GM06990 (cell line): ENCODE measurements around the gene MKKS.

ENCODE experiments used
- DNase-seq: peaks from one replicate; pipeline ENCODE4 v3.0.0-alpha.2; 2011; ENCODE audit not compliant: insufficient read length; ENCODE audit errors: extremely low read depth
- H3K27me3 ChIP-seq: replicated peaks from 2 replicates; pipeline ENCODE4 v1.6.0; 2011; ENCODE audit warnings: low read length; ENCODE audit not compliant: control insufficient read depth, insufficient read depth
- H3K36me3 ChIP-seq: 2 replicates; pipeline ENCODE4 v1.5.1; 2011; ENCODE audit warnings: low read length; ENCODE audit not compliant: control insufficient read depth, insufficient read depth
- H3K4me3 ChIP-seq: replicated peaks from 2 replicates; pipeline ENCODE4 v1.5.1; 2011; ENCODE audit warnings: low read depth, mild to moderate bottlenecking, control low read depth, low read length
- TF ChIP-seq, protein P1 (sequence below): IDR thresholded peaks from 2 replicates; pipeline ENCODE4 v1.5.1; 2011; ENCODE audit warnings: low read length, control low read depth, mild to moderate bottlenecking, inconsistent platforms; ENCODE audit not compliant: insufficient read depth, poor library complexity, severe bottlenecking

Gene MKKS

DNA sequence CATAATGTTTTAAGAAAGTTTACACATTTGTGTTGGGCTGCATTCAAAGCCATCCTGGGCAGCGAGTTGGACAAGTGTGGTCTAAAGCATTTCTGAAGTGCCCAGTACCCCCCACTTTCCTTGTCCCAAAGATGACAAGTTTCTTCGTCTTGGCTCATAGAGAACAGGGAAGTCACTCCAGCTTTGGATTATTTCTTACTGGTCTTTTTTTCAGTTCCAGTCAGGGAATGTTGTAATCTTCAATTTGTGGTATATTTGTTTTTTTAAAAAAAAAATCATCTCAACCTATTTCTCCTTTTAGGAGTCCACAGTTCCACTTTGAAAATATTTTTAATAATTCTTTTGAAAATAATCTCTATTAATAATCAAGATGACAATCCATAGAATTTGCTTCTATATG is 35.0 kb upstream of the MKKS start:
- DNase-seq: no peak
- H3K4me3 ChIP-seq: no peak overlapping the region

DNA sequence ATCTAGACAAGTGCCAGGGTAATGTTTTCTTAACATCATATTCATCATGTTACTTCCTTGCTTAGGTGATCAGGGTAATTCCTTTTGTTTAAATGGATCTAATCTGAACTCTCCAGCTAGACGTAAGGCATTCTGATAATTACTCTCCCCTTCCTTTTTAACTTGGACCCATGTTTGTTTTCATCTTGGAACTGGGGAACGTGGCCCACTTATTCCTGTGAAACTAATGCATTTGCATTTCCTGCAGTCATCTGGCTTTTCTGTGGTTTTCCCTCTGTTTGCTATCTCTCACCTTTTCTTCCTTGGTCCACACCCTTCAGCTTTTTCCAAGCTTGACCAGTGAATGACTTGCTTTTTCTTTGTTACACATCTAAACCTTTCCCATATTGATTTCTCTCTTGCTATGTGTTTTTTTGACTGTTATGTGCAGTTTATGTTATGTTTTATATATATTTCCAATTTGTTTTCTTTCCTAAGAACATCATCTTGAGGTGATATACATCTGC is 34.4 kb upstream of the MKKS start:
- Histone ChIP-seq H3K36me3 (no peaks in the 10 kb centered on the region), H3K4me3 (no peak overlapping the region), H3K27me3 (no peaks in the 10 kb centered on the region)
- DNase-seq: no peak
- TF ChIP-seq, protein P1, sequence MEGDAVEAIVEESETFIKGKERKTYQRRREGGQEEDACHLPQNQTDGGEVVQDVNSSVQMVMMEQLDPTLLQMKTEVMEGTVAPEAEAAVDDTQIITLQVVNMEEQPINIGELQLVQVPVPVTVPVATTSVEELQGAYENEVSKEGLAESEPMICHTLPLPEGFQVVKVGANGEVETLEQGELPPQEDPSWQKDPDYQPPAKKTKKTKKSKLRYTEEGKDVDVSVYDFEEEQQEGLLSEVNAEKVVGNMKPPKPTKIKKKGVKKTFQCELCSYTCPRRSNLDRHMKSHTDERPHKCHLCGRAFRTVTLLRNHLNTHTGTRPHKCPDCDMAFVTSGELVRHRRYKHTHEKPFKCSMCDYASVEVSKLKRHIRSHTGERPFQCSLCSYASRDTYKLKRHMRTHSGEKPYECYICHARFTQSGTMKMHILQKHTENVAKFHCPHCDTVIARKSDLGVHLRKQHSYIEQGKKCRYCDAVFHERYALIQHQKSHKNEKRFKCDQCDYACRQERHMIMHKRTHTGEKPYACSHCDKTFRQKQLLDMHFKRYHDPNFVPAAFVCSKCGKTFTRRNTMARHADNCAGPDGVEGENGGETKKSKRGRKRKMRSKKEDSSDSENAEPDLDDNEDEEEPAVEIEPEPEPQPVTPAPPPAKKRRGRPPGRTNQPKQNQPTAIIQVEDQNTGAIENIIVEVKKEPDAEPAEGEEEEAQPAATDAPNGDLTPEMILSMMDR: no peak

More for the DNA sequence above, 35.0 kb upstream of the MKKS start:
- TF ChIP-seq, protein P1: no peak
- no peaks in the 10 kb centered on the region for H3K36me3 ChIP-seq
- no peaks in the 10 kb centered on the region for H3K27me3 ChIP-seq

DNA sequence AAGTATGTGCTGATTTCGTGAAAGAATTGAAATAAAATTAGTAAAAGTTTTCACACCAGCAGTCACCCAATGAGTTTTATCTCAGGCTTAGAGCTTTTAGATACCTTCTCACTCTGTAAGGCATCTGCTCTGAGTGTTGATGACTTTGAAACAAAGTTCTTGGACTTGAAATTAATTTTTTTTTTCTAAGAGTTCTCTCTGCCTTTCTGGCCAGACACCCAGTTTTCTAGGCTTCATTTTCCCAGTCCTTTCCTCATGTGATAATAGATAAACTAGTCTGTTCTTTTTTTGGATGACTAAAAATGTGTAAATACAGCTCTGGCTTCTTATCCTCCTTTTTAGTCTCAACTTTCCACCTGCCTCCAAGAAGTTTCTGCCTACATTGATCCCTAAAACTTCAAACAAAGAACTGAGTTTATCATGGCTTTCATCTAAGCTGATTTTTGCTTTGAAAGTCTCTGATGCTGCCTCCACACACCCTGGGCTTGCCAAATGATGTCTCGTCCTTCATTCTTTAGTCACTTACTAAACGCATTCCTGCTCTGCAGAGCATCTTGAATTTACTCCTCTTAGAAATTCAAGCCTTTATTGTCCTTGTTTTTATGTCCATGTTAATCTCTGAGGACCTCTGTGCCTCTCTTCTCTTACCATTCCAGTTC is 33.8 kb upstream of the MKKS start:
- DNase-seq: no peak
- H3K27me3 ChIP-seq: no peaks in the 10 kb centered on the region
- TF ChIP-seq, protein P1: no peak
- no peak overlapping the region for H3K4me3 ChIP-seq
- H3K36me3 ChIP-seq: no peaks in the 10 kb centered on the region

DNA sequence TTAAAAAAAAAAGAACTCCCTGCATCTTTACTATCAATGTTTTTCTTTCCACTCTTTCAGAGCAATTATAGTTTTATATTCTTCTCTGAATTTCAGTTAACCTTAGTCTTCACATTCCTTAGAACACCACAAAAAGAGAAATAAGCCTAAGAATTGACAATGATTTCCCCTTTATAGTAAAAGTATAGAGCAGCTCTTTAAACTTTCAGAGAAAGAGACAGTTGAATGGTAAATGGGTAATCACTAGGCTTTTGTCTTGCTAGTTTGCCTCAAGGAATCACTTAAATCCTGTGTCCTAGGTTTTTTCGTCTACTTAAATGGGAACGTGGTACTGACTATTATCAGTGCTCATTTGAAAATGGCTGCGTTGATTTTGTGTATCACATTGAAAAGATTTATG is 32.8 kb upstream of the MKKS start:
- H3K36me3 ChIP-seq: no peaks in the 10 kb centered on the region
- H3K27me3 ChIP-seq: no peaks in the 10 kb centered on the region
- TF ChIP-seq, protein P1: no peak
- DNase-seq: no peak
- no peak overlapping the region for H3K4me3 ChIP-seq

DNA sequence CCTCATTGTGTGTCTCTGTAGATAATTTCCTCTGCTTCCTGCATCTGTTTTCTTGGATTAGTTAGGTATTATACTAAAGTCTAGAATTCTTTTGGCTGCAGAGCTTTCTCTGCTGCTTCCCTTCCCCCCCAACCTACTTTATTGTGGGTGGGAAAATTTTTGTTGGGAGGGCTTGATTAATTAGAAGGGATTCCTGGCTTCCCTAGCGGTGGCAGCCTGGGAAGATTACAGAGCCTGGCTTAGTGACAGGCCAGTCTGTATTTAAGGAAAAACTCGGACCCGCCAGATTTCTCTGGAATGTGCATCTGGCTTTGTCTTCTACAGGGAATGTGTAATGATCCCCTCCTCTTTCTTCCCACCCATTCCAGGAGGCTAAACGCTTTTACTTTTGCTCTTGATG is 32.3 kb upstream of the MKKS start:
- TF ChIP-seq, protein P1: no peak
- no peak overlapping the region for H3K4me3 ChIP-seq
- H3K27me3 ChIP-seq: no peaks in the 10 kb centered on the region
- DNase-seq: no peak
- H3K36me3 ChIP-seq: no peaks in the 10 kb centered on the region
